ENCODE results near the gene HMGN2.
"Not testable (repeated sequence)": the region's sequence is repeated elsewhere in the genome, so short reads cannot be mapped to it uniquely, and the experiment has no call there.

Gene HMGN2

GRCh38 chr1:26477446-26478152 lies 5.4 kb downstream of the HMGN2 start:
- no peak for DNase-seq

- no peak for DNase-seq
Measured at GRCh38 chr1:26478159-26478558, 5.9 kb downstream of the HMGN2 start.

- DNase-seq: no peak
Measured at GRCh38 chr1:26478988-26479387, 6.7 kb downstream of the HMGN2 start.

- no peak for DNase-seq
Measured at GRCh38 chr1:26482921-26483320, 10.7 kb downstream of the HMGN2 start.

GRCh38 chr1:26483980-26484379 lies 11.7 kb downstream of the HMGN2 start:
- no peak for DNase-seq

- no peak for DNase-seq
Measured at GRCh38 chr1:26490155-26490554, 17.9 kb downstream of the HMGN2 start.

GRCh38 chr1:26493267-26493666 lies 21.0 kb downstream of the HMGN2 start:
- no peak for DNase-seq

GRCh38 chr1:26493938-26494337 lies 21.7 kb downstream of the HMGN2 start:
- no peak for DNase-seq

GRCh38 chr1:26496861-26497260 lies 24.6 kb downstream of the HMGN2 start:
- DNase-seq: no peak

GRCh38 chr1:26498894-26499293 lies 26.7 kb downstream of the HMGN2 start:
- DNase-seq: no peak

GRCh38 chr1:26500488-26501175 lies 28.4 kb downstream of the HMGN2 start:
- peak; percentile 84 for DNase-seq

GRCh38 chr1:26510711-26511110 lies 38.5 kb downstream of the HMGN2 start:
- DNase-seq: not testable (repeated sequence)

GRCh38 chr1:26515836-26516235 lies 43.6 kb downstream of the HMGN2 start:
- not testable (repeated sequence) for DNase-seq

- DNase-seq: no peak
Measured at GRCh38 chr1:26516987-26517765, 44.9 kb downstream of the HMGN2 start.

GRCh38 chr1:26517766-26518049 lies 45.5 kb downstream of the HMGN2 start:
- DNase-seq: no peak

- DNase-seq: no peak
Measured at GRCh38 chr1:26518355-26518754, 46.1 kb downstream of the HMGN2 start.

GRCh38 chr1:26520339-26520738 lies 48.1 kb downstream of the HMGN2 start:
- DNase-seq: no peak

- DNase-seq: no peak
Measured at GRCh38 chr1:26521669-26522030, 49.4 kb downstream of the HMGN2 start.

GRCh38 chr1:26522073-26522472 lies 49.8 kb downstream of the HMGN2 start:
- DNase-seq: no peak

GRCh38 chr1:26524181-26524580 lies 51.9 kb downstream of the HMGN2 start:
- DNase-seq: no peak
